NCI-H748 (cell line): Measurements from ENCODE around the gene TGM3.

ENCODE experiments used
- DNase-seq: peaks from one replicate; lab custom pipeline; 2025; ENCODE audit not compliant: unreplicated experiment; lab: John Stamatoyannopoulos, UW

TGM3 gene

DNA sequence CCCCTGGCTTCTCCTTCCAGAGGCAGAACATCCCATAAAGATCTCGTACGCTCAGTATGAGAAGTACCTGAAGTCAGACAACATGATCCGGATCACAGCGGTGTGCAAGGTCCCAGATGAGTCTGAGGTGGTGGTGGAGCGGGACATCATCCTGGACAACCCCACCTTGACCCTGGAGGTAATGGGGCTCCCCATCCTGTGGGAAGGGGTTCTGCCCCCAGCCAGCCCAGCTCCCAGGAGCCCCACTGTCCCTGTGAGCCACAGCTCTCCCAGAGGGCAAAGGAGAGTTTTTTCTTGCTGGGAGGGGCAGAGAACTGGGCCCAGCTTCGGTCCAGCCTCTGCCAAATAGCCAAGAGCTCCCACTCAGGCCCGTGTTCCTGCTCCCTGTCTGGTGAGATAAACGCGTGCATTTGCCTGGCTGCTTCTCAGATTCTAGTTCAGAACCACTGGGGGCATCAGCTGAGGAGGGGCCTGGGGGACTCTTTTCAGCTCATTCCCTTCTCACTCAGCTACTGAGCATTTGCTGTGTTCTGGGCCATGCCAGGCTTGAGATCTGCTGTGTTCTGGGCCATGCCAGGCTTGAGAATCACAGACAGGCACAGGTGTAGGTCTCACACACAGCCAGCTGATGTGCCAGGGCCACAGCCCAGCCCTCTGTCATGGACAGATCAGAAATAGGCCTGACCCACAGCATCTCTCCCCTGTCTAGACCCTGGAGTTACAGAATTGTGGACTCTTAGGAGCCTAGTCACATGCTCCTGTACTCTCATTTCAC is 39.5 kb downstream of the TGM3 start:
- no peak for DNase-seq

DNA sequence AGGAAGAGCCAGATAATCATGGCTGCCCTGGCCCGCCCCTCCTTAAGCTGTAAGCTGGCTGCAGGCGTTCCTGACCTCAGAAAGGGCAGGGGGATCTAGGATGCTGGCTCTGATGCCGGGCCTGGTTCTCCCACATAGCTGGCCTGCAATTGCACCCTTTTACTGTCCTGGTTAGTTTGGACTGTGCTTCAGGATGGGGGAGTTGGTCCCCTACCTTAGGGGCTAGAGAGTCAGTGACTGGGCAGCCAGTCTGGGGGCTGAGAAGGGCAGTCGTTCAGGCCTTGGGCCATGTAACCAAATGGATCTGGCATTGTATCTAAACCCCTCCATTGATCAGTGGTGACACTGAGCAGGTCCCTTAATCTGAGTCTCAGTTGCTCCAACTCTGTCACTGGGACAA is 40.7 kb downstream of the TGM3 start:
- no peak for DNase-seq

DNA sequence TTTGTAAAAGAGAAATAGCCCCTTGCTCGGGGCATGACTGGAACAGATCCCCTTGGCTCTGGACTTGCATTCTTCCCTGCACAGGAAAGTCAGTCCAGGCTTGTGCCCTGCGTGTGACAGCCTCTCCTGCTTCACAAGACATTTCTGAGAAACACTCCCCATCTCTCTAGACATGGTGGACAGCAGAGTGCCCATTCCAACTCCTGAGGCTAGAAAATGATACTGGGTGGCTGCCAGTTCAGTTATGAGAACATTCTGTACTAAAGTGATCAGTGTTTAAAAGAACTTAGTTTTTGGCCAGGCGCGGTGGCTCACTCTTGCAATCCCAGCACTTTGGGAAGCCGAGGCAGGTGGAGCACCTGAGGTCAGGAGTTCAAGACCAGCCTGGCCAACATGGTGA is 41.3 kb downstream of the TGM3 start:
- DNase-seq = no peak

DNA sequence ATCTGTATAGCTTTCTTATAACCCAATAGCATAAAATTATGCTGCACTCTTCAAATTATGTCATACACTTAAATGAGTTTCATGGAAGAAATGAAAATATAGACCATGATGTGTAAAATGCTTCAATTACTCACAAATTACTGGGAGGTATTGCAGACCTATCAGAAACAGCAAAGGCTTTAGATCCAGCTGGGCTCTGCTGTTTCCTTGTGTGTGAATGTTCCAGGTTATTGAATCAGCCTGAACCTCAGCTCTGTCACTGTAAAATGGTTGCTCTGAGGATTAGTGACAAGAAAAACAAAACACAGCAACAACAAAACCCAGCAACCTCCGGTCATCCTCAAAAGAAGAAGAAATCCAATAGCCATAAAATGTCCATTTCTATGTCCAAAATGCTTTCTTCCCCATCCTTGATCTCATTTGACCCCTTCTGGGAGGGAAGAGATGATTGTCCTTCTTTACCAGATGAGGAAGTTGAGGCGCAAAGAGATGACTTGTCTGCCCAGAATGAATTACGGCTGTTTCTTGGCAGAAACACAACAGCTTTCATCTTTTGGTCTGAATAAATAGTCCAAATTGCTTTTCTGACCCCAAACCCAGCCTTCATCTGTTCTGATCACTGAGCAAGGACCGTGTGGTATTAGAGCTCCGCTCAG is 42.7 kb downstream of the TGM3 start:
- DNase-seq = no peak

DNA sequence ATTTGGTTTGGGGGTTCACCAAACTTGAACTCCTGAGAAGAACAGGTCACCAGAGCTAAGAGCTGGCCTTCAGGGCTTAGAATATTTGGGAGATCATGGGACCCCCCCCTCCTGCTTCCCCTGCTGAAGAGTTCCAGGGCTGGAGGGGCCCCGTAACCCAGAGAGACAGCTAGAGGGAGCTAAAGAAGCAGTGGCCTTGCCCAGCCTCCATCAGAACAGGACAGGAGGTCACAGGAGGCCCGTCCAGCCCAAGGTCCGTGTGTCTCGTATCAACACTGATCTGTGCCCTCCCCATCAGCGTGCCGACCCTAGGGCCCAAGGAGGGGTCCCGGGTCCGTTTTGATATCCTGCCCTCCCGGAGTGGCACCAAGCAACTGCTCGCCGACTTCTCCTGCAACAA is 44.3 kb downstream of the TGM3 start:
- no peak for DNase-seq

DNA sequence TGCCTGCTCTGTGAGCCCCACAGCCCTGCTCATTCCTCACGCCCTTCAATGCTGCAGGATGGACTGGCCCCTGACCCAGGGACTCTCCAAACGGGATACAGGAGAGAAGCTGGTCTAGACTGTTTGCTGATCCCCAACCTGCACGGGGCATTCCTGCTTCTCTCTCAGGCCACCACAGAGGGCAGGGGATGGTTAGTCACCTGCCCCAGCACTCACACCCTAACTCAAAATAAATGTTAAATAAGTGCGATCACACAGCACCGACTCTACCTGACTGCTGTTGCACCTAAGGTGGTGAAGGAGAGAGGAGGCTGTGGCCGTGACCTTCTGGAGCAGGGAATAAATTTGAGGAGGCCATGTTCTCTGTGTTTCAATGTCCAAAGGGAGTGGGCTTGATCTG is 45.0 kb downstream of the TGM3 start:
- DNase-seq = no peak

DNA sequence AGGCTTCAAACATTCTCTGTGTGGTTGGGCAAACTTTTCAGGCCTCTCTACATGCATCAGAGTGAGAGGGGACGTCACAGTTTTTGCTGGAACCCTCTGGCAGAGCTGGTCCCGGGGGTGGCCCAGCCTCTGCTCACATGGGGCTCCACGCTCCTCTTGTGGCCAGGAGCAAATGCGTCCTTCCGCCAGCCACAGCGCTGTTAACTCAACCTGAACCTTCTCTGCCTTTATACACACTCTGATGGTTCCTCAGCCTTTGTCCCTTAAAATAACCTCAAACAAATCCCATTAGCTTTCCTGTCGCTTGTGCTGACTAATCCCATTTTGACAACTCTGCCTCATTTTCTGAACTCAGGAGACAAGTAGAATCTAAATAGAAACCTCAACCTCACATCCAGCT is 45.5 kb downstream of the TGM3 start:
- DNase-seq = no peak

DNA sequence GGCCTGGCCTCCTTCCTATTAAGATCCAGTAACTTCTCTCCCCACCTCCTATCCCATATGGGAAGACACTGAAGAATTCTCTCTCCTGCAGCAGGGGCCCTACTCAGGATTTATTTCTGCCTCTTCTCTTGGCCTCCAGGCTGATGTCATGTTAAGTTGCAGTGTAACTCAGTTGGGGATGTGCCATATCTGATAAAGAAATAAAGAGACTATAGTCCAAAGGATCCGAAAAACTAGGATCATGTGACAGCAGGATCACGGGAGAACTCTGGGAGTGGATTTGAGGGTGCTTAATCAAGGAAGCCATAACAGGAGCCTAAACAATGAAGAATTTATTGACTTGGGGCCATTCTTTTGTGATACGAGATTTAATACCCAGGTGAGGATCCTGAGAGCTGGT is 46.4 kb downstream of the TGM3 start:
- DNase-seq = no peak

DNA sequence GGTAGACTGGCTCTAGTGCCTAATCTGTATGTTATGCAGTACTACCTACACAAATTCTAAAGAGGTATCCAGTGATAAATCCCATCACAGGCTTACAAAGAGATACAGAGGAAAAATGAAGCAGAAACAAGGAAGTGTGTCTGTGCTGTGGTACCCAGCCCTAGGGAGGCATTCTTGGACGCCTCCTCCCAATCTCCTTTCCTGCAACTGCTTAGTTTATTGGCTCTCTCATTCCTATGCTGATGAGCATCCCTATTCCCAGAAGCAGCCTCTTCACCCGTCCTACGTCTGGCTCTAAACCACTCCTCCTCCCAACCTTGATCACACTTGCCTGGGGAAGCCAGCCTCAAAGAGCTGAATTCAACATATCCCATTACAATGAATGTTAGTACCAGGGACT is 50.4 kb downstream of the TGM3 start:
- no peak for DNase-seq

DNA sequence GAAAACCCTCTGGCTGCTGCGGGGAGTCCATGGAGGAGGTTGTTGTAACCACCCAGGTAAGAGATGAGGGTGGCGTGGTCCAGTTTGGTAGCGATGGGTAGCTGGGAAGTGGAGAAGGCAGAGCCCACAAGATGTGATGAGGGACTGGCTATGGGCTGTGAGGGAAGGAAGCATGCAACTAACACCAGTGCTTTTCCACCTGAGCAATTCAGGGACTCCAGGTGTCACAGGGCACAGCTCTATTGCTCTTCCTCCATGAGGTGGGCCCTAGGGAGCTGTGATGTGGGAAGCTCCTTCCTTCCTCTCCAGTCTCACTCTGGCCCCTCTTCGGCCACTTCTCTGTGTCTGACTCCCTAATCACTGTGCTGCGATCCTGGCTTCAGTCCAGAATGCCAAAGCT is 52.5 kb downstream of the TGM3 start:
- no peak for DNase-seq

DNA sequence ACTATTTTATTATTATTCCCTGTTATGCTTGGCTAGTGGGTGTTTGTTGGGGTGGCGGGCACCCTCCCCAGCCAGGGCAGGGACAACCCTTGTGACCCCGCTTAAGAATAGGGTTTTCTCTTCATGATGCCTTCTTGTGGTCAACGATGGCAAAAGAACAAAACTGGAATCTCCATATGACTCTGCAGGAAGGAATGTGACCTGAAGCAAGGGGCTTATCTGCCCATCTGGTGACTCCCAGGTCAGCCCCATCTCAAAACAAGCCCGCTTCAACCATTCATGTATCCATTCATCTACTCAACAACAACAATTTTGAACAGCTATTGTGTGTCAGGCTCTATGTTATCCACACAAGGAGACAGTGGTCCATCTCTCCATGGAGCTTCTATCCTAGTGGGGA is 54.0 kb downstream of the TGM3 start:
- DNase-seq = no peak

DNA sequence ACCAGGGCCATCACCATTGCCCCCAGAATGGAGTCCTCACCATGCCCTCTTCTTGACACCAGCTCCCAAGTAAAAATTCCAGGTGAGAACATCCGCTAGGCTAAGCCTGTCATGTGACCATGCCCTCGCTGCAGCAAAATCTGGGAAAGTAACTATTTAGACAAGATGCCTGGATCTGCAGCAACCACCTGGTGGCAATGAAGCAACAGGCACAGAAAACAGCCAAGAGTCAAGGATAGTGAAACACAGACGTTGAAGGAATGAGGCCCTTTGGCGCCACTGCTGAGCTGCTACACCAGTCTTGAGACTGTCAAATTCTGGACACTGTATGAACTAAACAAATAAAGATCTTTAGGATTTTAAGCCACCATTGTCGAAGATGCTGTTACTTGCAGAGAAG is 54.8 kb downstream of the TGM3 start:
- no peak for DNase-seq

DNA sequence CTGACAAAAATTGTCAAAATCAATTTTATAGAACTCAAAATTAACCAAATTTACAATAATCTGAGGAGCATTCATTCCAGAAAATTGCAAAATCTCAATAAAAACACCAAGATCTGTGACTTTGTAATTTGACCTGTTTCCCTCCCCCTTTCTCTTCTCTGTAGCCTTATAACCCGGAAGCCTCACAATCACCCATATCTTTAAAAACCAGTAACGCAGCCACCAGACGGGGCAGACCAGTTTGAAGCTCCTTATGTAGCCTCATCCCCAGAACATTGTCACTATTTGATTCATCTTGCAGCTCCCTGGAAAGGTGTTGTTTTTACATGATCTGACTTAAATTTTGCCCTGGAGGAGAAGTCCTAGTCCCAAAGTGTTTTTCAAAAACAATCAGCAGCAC is 57.4 kb downstream of the TGM3 start:
- no peak for DNase-seq

DNA sequence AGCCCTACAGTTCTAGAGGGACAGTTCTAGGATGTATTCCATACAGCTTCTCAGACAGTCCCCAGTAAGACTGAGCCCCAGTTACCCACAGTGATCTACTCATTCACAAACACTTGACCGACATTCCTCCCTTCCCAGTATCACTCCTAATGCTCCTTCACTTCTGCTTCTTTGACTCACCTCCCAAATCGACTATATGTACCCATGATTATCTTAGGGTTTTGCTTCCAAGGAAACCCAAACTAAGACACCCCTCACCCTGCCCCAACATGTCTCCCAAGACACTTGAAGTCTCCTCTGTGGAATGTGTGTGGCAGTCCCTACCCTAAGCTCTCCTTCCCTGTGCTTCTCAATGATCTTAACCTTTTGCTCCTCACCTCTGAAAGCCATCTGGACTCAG is 61.3 kb downstream of the TGM3 start:
- no peak for DNase-seq

DNA sequence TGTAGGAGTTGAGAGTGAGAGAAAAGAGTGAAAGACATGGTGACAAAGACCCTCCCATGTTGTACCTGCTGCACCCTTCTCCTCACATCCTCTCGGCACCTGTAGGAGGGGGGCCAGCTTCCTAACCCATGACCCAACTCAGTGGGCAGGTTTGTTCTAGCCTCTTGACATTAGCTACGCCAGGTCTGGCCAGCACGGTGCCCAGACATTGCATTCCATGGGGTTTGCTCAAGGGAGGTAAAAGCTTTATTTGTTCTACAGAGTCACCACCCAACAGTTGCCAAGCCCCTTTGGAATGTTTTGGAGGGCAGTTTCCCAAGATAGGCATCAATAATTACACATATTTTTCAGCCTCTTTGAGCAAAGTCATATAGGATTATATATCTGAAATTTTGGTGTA is 62.2 kb downstream of the TGM3 start:
- no peak for DNase-seq

DNA sequence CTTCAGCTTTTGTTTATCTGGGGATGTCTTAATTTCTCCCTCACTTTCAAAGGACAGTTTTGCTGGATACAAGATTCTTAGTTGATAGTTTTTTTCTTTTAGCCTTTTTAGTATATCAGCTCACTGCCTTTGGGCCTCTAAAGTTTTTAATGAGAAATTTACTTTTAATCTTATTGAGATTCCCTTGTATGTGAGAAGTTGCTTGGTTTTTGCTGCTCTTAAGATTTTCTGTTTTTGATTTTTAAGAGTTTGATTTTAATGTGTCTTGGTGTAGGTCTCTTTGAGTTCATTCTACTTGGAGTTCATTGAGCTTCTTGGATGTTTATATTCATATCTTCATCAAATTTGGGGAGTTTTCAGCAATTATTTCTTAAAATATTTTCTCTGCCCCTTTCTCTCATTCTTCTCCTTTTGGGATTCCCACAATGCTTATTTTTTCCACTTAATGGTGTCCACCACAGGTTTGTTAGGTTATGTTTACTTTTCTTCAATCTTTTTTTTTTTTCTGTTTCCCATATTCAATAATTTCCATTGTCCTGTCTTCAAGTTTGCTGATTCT is 65.3 kb downstream of the TGM3 start:
- no peak for DNase-seq

DNA sequence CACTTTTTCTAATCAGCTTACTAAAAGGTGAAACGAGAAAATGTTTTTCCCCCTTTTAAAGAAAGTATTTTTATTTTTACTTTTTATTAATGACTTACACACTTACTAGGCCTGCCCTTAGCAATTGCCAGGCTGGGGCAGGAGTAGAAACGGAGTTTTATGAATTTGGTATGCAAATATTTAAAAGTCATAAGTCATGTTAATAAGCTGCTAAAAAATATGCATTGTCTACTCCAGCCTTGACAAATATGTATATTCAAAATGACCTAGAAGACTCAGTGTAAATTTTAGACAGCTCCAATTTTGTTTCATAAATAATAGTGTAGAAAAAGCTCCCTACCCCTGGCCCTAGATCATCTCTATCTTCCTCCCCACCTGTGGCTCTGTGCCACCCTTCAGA is 67.4 kb downstream of the TGM3 start:
- no peak for DNase-seq

DNA sequence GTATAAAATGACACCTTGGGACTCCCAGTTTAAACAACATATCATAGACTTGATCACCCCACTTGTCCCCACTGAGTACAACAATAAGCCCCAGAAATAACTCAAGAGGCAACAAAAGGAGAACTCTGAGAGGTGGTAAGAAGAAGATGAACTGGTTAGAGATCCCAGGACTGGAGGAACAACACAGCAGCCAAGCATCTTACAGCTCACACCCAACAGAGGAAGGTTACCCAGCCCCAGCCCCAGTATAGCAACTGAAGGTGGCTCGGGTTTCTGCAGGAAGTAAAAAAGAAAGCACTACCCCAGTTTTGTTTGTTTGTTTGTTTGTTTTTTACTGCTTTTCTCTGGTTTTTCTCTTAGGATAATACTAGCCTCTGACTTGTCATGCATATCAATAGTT is 67.8 kb downstream of the TGM3 start:
- no peak for DNase-seq

DNA sequence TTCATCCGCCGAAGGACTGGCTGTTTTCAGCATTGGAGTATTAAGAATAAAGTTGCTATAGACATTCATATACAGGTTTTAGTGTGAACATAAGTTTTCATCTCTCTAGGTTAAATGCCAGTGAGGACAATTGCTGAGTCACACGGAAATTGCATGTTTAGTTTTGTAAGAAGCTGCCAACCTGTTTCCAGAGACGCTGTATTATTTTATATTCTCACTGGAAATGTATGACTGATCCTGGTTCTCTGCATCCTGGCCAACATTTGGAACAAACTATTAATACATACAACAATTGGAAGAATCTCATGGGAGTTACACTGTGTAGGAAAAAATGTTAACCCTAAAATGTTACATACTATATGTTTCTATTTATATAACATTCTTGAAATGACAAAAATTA is 68.2 kb downstream of the TGM3 start:
- DNase-seq = no peak

DNA sequence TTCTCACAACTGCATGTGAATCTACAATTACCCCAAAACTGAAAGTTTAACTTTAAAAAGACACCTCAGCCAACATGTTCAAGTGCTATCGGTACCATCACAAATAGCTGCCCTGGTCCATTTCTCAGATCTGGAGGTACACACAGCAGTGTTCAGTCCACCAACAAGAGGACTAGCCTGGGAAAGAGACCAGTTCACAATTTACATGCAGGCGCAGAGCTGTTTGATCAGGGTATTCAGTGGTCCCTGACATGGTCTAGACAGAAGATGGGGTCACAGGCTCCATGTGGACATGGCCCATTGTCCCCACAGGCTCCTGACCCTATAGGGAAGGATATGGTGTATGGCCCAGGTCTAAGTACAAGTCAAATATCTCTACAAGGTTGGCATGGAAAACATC is 69.3 kb downstream of the TGM3 start:
- DNase-seq = no peak

DNA sequence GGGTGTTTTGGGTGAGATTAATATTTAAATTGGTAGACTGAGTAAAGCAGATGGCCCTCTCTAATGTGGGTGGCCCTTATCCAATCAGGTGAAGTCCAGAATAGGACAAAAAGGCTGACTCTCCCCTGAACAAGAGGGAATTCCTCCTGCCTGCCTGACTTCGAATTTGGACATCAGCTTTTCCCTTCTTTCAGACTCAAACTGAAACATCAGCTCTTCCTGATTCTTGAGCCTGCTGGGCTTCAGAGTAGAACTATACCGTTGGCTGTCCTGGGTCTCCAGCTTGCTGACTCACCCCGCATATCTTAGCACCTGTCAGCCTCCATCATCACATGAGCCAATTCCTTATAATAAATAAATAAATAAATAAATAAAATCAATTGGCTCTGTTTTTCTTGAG is 69.9 kb downstream of the TGM3 start:
- DNase-seq = no peak

DNA sequence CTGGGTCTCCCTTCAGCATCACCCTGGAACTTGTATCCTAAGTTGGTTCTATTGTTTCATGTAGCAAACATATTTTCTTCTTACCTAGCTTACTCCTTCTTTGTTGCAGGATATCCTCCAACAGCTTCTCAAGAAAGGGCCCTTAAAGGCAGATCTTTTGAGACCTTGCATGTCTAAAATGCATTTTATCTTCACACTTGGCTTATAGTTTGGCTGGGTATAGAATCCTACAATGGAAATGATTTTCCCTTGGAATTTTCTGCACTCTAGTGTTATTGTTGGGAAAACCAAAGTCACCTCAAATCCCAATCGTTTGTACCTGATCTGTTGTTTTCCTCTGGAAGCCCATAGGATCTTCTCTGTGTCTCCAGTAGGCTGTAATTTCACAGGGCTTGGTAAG is 72.8 kb downstream of the TGM3 start:
- DNase-seq = no peak

DNA sequence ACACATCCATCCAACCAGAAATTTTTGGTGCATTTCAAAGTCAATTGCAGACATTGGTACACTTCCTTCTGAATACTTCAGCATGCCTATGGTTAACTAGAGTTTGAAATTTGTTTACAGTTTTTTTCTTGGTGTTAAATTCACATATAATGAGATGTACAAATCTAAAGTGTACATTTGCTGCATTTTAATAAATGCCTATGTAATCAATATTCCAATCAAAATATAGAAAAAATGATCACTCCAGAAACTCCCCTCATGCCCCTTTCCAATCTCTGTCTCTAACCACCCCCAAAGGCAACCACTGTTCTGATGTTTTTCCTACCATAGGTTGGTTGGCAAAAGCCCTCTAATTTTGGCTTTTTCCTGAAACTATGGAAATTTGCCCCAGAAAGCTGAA is 77.3 kb downstream of the TGM3 start:
- no peak for DNase-seq
